NK-92 (cell line): ENCODE measurements around the gene RBM26.
"Not testable (repeated sequence)": the region's sequence is repeated elsewhere in the genome, so short reads cannot be mapped to it uniquely, and the experiment has no call there.

ENCODE experiments used
- DNase-seq: peaks from one replicate; lab custom pipeline; 2025; ENCODE audit not compliant: unreplicated experiment; lab: John Stamatoyannopoulos, UW

The RBM26 gene

GRCh38 chr13:79282976-79283375 lies 123.1 kb downstream of the RBM26 start:
- no peak for DNase-seq

- no peak for DNase-seq
These were observed 123.5 kb downstream of the RBM26 start for GRCh38 chr13:79282508-79282907.

- no peak for DNase-seq
These were observed 124.7 kb downstream of the RBM26 start for GRCh38 chr13:79281339-79281747.

GRCh38 chr13:79279735-79280134 lies 126.3 kb downstream of the RBM26 start:
- DNase-seq, result not testable (repeated sequence)

- DNase-seq, result no peak
These were observed 133.0 kb downstream of the RBM26 start for GRCh38 chr13:79273045-79273444.

GRCh38 chr13:79271616-79272015 lies 134.4 kb downstream of the RBM26 start:
- DNase-seq, result no peak

- no peak for DNase-seq
These were observed 135.2 kb downstream of the RBM26 start for GRCh38 chr13:79270859-79271258.
